ENCODE measurements around the gene TBC1D22A.

DNA sequence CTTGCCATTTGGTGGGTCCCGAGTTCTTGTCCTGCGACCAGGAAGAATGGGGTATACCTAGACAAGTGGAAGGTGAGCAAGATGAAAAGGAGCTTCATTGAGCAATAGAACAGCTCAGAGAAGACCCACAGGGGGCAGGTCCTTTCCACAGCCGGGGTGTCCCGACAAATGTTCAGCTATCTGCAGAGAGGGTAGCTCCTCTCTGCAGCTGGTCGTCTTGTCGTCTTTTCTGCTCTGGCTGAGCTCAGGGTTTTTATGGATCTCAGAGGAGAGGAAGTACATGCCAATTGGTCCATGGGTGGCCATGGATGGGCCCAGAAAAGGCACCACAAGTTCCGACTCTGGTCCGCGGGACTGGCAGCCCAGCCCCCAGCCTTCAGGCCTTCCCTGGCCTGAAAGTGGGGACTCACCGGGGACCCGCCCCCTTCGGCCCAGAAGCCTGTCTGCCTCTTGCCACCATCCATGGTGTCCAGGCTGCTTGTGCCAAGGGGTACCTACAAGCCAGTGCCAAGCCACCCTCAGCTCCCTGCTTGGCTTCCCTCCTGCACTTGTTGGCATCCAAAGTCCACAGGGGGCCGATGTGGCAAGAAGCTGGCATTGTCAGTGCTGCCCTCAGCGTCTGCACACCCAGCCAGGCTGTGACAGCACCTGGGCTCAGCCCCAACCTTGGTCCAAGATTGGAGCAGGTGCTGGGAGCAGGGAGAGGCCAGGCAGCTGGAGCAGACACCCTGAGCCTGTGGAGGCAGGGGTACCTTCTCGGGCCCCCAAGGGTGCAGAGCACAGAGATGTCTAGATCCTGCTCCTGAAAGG, 438.9 kb downstream of the TBC1D22A start:
- TF ChIP-seq POLR2AphosphoS5 (IDR thresholded peaks at IDR 0.05) (no peak), POLR2A (IDR thresholded peaks at IDR 0.05) (no peak), EP300 (IDR thresholded peaks at IDR 0.05) (no peak)
- TF ChIP-seq, protein P1, sequence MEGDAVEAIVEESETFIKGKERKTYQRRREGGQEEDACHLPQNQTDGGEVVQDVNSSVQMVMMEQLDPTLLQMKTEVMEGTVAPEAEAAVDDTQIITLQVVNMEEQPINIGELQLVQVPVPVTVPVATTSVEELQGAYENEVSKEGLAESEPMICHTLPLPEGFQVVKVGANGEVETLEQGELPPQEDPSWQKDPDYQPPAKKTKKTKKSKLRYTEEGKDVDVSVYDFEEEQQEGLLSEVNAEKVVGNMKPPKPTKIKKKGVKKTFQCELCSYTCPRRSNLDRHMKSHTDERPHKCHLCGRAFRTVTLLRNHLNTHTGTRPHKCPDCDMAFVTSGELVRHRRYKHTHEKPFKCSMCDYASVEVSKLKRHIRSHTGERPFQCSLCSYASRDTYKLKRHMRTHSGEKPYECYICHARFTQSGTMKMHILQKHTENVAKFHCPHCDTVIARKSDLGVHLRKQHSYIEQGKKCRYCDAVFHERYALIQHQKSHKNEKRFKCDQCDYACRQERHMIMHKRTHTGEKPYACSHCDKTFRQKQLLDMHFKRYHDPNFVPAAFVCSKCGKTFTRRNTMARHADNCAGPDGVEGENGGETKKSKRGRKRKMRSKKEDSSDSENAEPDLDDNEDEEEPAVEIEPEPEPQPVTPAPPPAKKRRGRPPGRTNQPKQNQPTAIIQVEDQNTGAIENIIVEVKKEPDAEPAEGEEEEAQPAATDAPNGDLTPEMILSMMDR (IDR thresholded peaks at IDR 0.05) = no peak

All from upper lobe of left lung (tissue), 4 donors.